Left ventricle myocardium inferior (tissue), 1 donor: Measurements from ENCODE around the gene KCTD16. TPM values are rescaled to one million over a fixed set of nuclear protein-coding genes. Genes with fewer than 3 reads are reported as not detected.

Experiments
- DNase-seq: peaks from one replicate; pipeline ENCODE4 v3.0.0-alpha.2; 2020
- H3K27ac ChIP-seq: fragments of 200-600 bp; replicated peaks from 2 replicates; pipeline ENCODE4 v1.8.0; 2021
- H3K27me3 ChIP-seq: fragments of 200-600 bp; 2 replicates; pipeline ENCODE4 v1.8.0; 2021; ENCODE audit warnings: low read depth
- H3K36me3 ChIP-seq: fragments of 200-600 bp; 2 replicates; pipeline ENCODE4 v1.8.0; 2021
- H3K4me1 ChIP-seq: fragments of 200-600 bp; 2 replicates; pipeline ENCODE4 v1.8.0; 2021
- H3K4me3 ChIP-seq: fragments of 200-600 bp; 2 replicates; pipeline ENCODE4 v1.8.0; 2021; ENCODE audit warnings: mild to moderate bottlenecking, moderate library complexity
- H3K9me3 ChIP-seq: fragments of 200-600 bp; replicated peaks from 2 replicates; pipeline ENCODE4 v1.8.0; 2021
- intact Hi-C: fragments of 100-400 bp; cut with micrococcal nuclease; formaldehyde crosslinking; loops from one replicate; pipeline ENCODE4 v1.11.0; 2022
- total RNA-seq: library from RNA; stranded (reverse); fragmentation: NEBNext Ultra II Directional; extraction: Animal tissue kit (Norgen Biotek cat#: 25700); gene quantifications from one replicate; pipeline ENCODE4 v1.2.1, GENCODE V29; 2021
- TF ChIP-seq, protein P1 (sequence below): fragments of 200-600 bp; IDR thresholded peaks from 2 replicates; pipeline ENCODE4 v1.8.0; 2021; ENCODE audit warnings: antibody characterized with exemption, mild to moderate bottlenecking, borderline replicate concordance
- donor health status: DM: no; HTN: yes; CAD: no; lungs with severe emphysema.

The KCTD16 gene
- total RNA-seq, 1 donor from 2014 or later: 0.08 TPM

DNA sequence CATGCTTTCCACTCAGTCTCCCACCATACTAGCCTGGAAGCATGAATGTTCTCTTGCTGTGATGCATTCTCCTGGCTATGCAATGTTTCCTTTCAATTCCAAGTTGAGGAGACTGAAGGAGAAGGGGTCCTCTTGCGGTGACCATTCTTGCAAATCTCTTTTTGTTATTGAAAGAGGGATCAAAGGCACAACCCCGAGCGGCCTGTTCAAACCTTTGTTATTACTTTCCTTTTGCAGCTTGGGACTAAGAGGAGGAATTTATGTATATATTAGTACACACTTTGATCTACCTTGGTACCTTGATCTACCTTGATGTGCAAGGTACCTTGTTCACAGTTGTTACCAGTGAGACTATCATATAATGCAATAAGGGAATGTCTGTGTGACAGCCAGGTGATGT is 147.3 kb downstream of the KCTD16 start:
- peaks cover 4% of the 10 kb centered on the region for H3K27me3 ChIP-seq
- TF ChIP-seq, protein P1, sequence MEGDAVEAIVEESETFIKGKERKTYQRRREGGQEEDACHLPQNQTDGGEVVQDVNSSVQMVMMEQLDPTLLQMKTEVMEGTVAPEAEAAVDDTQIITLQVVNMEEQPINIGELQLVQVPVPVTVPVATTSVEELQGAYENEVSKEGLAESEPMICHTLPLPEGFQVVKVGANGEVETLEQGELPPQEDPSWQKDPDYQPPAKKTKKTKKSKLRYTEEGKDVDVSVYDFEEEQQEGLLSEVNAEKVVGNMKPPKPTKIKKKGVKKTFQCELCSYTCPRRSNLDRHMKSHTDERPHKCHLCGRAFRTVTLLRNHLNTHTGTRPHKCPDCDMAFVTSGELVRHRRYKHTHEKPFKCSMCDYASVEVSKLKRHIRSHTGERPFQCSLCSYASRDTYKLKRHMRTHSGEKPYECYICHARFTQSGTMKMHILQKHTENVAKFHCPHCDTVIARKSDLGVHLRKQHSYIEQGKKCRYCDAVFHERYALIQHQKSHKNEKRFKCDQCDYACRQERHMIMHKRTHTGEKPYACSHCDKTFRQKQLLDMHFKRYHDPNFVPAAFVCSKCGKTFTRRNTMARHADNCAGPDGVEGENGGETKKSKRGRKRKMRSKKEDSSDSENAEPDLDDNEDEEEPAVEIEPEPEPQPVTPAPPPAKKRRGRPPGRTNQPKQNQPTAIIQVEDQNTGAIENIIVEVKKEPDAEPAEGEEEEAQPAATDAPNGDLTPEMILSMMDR: no peak
- intact Hi-C loops: no loop called here

DNA sequence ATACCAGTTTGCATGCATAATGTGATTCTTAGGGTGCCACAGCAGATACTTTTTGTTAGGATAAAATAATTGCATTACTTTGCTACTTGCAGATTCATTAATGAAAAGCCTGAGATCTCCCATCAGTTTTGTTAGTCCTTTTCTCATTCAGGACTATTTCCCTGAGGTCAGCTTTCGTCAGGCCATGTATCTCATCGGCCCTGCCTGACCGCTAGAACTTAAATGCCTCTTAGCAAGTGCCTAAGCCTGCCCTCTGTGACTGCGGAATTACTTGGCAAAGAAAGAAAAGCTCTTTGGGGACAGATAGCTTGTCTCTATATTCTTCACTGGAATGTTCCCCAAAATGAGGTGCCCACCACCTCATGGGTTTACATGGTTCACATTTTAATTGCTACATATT is 147.8 kb downstream of the KCTD16 start:
- Histone ChIP-seq H3K27ac (no peak overlapping the region), H3K9me3 (no peaks in the 10 kb centered on the region), H3K4me3 (no peak overlapping the region), H3K36me3 (no peaks in the 10 kb centered on the region), H3K4me1 (no peaks in the 10 kb centered on the region), H3K27me3 (peaks cover 4% of the 10 kb centered on the region)
- intact Hi-C loops: no loop called here
- no peak for DNase-seq
- TF ChIP-seq, protein P1: no peak

More for the DNA sequence above, 147.3 kb downstream of the KCTD16 start:
- Histone ChIP-seq H3K4me3 (no peak overlapping the region), H3K4me1 (no peaks in the 10 kb centered on the region), H3K36me3 (no peaks in the 10 kb centered on the region), H3K9me3 (no peaks in the 10 kb centered on the region), H3K27ac (no peak overlapping the region)
- DNase-seq: no peak

DNA sequence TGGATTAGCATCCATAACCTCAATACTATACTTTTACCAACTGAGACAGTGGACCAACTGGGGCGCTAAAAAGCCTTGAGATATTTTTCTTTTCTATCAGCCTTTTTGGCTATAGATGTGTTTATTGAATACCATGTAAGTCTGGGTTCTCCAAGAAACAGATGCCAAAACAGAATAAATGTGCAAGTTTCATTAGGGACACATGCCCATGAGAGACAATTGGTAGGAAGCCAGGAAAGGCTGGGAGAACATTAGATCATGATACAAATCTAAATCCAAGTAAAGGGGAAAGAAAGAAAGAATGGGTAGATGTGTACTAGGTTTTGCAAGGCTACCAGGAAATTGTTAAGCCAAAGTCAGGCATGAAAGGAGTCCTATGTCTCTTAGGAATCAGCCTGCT is 152.5 kb downstream of the KCTD16 start:
- no peak overlapping the region for H3K27ac ChIP-seq
- no peaks in the 10 kb centered on the region for H3K9me3 ChIP-seq
- H3K4me1 ChIP-seq: no peaks in the 10 kb centered on the region
- H3K27me3 ChIP-seq: no peaks in the 10 kb centered on the region
- no peaks in the 10 kb centered on the region for H3K36me3 ChIP-seq
- TF ChIP-seq, protein P1: no peak
- intact Hi-C loops: no loop called here
- no peak overlapping the region for H3K4me3 ChIP-seq
- no peak for DNase-seq

DNA sequence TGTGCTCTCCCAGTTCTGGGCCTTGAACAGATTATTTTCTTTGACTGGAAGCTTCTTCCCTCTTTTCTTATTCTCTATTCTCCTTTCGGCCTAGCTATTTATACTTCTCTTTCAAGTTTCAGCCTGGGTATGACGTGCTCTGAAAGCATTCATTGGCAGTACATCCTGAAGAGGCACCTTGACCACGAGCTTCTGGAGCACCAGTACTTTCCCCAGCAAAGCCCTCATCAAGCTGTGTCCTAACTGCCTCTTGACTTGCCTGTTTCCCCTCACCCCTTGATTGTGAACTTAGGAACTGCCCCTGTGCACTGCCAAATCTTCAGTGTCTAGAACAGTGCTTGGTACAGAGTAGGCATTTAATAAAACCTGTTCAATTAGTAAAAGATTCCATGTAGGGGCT is 154.9 kb downstream of the KCTD16 start:
- no peaks in the 10 kb centered on the region for H3K36me3 ChIP-seq
- DNase-seq: no peak

DNA sequence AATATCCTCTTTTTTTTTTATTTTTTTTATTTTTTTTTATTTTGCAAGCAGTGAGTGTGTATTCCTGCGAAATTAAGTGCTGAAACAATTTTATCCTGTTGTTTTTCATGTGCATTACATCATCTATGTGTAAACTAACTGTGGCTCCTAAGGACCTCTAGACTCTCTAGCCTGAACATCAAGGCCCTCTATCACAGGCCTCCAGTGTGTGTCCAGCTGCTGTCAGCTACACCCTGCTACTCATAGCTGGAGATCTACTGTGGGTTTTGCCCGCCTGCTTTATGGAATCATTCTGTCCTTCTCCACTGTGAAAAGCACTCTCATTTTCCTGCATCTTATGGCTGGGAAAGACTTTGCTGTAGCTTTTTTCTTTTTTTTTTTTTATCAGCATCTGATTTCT is 157.8 kb downstream of the KCTD16 start:
- intact Hi-C loops: no loop called here

More for the DNA sequence above, 154.9 kb downstream of the KCTD16 start:
- Histone ChIP-seq H3K27ac (no peak overlapping the region), H3K4me3 (no peak overlapping the region), H3K27me3 (no peaks in the 10 kb centered on the region), H3K9me3 (no peaks in the 10 kb centered on the region), H3K4me1 (no peaks in the 10 kb centered on the region)
- TF ChIP-seq, protein P1: no peak
- intact Hi-C loops: no loop called here

More for the DNA sequence above, 157.8 kb downstream of the KCTD16 start:
- Histone ChIP-seq H3K36me3 (no peaks in the 10 kb centered on the region), H3K27ac (no peak overlapping the region), H3K9me3 (no peaks in the 10 kb centered on the region), H3K4me1 (no peaks in the 10 kb centered on the region), H3K4me3 (no peak overlapping the region), H3K27me3 (no peaks in the 10 kb centered on the region)
- no peak for DNase-seq
- TF ChIP-seq, protein P1: no peak
